NCI-H510A (cell line): ENCODE results near the gene PAX2.

Experiments
- DNase-seq: peaks from one replicate; lab custom pipeline; 2025; lab: John Stamatoyannopoulos, UW

The PAX2 gene

GRCh38 chr10:100724531-100725027 lies 20.8 kb upstream of the PAX2 start:
- DNase-seq, result no peak

- DNase-seq, result no peak
Measured at GRCh38 chr10:100725071-100725471, 20.3 kb upstream of the PAX2 start.

GRCh38 chr10:100725869-100726426 lies 19.4 kb upstream of the PAX2 start:
- no peak for DNase-seq

- DNase-seq, result no peak
Measured at GRCh38 chr10:100727808-100728207, 17.6 kb upstream of the PAX2 start.

GRCh38 chr10:100728928-100729861 lies 16.2 kb upstream of the PAX2 start:
- DNase-seq, result no peak

- no peak for DNase-seq
Measured at GRCh38 chr10:100729862-100730724, 15.3 kb upstream of the PAX2 start.

GRCh38 chr10:100730725-100731406 lies 14.5 kb upstream of the PAX2 start:
- no peak for DNase-seq

GRCh38 chr10:100731407-100732240 lies 13.8 kb upstream of the PAX2 start:
- no peak for DNase-seq

GRCh38 chr10:100732241-100732596 lies 13.2 kb upstream of the PAX2 start:
- no peak for DNase-seq

- DNase-seq, result no peak
Measured at GRCh38 chr10:100733329-100733728, 12.1 kb upstream of the PAX2 start.

GRCh38 chr10:100734295-100735086 lies 10.9 kb upstream of the PAX2 start:
- DNase-seq, result no peak

- no peak for DNase-seq
Measured at GRCh38 chr10:100735087-100735336, 10.4 kb upstream of the PAX2 start.

GRCh38 chr10:100735337-100736143 lies 9.8 kb upstream of the PAX2 start:
- DNase-seq, result no peak

- no peak for DNase-seq
Measured at GRCh38 chr10:100736144-100736808, 9.1 kb upstream of the PAX2 start.

GRCh38 chr10:100736809-100737354 lies 8.5 kb upstream of the PAX2 start:
- DNase-seq, result no peak

GRCh38 chr10:100737355-100738054 lies 7.9 kb upstream of the PAX2 start:
- no peak for DNase-seq

GRCh38 chr10:100738055-100738827 lies 7.1 kb upstream of the PAX2 start:
- no peak for DNase-seq
